ENCODE measurements around the gene BCAS4.
A peak's percentile ranks its signal among the peaks of the same experiment; 100 is the strongest.
"Not testable (repeated sequence)": the region's sequence is repeated elsewhere in the genome, so short reads cannot be mapped to it uniquely, and the experiment has no call there.

Gene BCAS4

DNA sequence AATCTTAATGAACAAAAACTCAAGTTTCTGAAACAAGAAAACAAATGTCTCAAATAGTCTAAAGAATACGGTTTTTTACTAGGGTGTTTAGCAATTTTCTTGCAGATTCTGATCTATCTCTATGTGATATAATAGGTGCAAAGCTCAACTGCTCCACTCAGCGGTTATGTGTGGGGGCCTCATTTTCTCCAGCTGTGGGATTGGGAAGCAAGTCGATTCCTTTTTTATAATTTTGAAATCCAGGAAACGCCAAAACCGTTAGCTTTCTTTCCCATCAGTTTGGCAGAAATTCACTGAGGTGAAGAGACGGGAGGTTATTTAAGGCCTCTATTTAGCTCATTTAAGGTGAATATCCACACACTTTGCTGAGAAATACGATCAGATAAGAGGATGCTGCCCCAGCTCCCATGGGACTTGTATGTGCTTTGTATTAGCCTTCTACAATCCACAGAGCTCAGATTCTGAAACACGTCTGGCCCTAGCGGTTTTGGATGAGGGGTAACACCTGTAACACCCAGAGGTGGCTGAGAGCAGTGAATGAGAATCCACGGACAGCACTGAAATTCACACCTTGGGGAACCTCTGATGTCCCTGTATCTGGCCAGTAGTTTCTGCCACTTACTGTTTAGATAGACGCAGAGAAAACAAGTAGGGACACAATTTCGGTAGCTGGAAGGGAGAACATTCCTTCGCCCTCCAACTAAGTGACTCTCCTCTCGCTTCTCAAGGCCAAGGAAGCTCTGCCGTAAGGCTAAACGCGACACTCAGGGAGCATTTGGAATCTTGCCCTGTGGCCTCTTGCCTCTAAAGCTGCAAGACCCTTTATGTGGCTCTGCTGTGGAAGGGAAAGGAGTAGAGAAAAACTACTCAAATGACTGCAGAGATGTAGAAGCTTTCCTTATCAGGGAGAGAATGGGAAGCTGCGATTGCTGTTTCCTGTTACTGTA lies 6.5 kb upstream of the BCAS4 start:
- TF ChIP-seq, protein P1, sequence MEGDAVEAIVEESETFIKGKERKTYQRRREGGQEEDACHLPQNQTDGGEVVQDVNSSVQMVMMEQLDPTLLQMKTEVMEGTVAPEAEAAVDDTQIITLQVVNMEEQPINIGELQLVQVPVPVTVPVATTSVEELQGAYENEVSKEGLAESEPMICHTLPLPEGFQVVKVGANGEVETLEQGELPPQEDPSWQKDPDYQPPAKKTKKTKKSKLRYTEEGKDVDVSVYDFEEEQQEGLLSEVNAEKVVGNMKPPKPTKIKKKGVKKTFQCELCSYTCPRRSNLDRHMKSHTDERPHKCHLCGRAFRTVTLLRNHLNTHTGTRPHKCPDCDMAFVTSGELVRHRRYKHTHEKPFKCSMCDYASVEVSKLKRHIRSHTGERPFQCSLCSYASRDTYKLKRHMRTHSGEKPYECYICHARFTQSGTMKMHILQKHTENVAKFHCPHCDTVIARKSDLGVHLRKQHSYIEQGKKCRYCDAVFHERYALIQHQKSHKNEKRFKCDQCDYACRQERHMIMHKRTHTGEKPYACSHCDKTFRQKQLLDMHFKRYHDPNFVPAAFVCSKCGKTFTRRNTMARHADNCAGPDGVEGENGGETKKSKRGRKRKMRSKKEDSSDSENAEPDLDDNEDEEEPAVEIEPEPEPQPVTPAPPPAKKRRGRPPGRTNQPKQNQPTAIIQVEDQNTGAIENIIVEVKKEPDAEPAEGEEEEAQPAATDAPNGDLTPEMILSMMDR (IDR thresholded peaks at IDR 0.05; ENCODE audit: borderline replicate concordance, insufficient read depth, low read depth, low read length): no peak
- no peak overlapping the region for H3K4me3 ChIP-seq (ENCODE audit: low read depth, low read length)

DNA sequence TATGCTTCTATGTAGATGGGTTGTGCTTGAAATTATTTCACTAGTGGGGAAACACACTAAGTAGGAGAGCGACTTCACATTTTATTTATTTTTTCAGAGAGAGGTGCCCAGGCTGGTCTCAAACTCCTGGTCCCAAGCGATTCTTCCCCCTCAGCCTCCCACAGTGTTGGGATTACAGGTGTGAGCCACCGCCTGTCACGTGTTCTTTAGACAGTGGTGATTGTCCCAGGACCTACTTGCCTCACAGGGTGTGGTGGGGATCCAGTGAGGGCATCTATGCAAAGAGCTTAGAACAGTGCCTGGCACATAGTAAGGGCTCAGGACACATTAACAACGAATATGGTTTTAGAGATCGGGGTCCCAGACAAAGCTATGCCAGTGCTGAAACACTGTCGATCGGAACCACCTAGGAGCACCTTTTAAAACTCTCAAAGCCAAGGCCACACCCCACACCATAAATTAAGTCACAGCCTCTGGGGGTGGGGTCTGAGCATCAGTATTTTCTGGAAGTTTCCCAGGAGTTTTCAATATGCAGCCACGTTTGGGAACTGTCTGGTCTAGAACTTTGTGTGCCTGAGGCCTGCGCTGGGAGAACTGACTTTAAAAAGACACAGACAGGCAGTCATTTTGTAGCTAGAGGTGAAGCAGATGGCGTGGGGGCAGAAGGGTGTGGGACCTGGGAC lies 4.8 kb upstream of the BCAS4 start:
- TF ChIP-seq, protein P1 (IDR thresholded peaks at IDR 0.05; ENCODE audit: borderline replicate concordance, insufficient read depth, low read depth, low read length): no peak
- no peak overlapping the region for H3K4me3 ChIP-seq (ENCODE audit: low read depth, low read length)

DNA sequence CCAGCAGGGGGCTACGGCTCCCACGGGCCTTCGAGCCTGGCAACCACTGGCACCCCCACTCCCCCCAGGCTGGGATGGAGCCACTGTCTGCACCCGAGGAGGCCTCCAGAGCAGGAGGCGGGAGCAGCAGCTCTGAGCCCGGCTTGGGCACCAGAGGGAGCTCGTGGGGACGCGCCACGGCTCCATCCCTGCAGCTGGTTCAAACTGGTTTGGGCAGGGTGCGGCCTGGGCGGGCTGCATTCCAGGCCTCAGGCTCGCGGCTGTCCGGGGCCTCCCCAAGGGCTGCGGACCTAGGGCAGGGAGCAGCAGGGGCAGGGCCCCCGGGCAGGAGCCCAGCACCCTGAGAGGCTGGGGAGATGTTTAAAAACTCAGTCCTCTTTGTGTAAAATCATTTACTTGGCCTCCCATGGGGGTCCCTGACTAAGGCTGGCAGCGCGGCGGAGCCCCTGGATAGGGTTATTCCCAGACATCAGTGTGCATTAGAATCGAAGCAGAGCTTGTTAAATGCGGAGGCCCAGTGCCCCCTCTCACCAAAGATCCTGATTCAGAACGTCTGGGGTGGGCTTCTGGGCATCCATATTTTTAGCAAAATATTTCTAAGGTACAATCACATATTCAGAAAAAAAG lies 4.1 kb upstream of the BCAS4 start:
- TF ChIP-seq, protein P1 (IDR thresholded peaks at IDR 0.05; ENCODE audit: borderline replicate concordance, insufficient read depth, low read depth, low read length): peak; percentile 95

DNA sequence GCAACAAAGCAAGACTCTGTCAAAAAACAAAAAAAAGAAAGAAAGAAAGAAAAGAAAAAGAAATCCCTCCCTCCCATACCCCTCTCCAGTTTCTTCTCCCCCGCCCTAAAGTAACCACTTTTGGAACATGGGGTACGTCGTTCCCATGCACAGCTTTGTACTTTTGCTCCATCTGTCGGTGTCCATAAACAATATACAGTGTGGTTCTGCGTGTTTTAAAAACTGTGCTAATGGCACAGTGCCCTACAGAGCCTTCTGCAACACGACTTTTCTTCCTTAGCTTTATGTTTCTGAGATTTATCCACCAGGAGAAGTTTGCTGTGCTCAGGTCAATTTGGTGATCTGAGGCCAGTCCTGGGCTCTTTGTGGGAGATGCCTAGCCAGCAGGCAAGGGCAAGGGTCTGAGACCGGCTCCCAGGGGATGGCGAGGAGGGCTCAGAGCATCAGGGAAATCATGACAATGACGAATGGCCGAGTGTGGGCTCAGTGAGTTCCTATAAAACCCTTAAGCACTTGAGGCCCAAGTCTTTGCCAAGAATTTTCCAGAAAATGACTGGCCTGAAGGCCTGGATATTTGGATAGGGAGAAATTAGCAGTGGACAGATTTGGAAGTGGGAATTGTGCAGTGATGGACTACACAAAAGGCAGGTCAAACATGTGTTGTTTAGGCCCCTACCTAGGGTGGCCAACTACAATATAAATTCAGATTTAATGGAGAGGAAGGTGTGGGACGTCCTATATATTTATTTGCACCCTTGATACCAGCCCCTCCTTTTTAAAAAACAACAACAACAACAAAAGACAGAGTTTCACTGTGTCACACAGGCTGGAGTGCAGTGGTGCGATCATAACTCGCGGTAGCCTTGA lies 1.9 kb upstream of the BCAS4 start:
- TF ChIP-seq, protein P1 (IDR thresholded peaks at IDR 0.05; ENCODE audit: borderline replicate concordance, insufficient read depth, low read depth, low read length): no peak
- no peak overlapping the region for H3K4me3 ChIP-seq (ENCODE audit: low read depth, low read length)

More for the DNA sequence above, 4.1 kb upstream of the BCAS4 start:
- H3K4me3 ChIP-seq (ENCODE audit: low read depth, low read length): peak overlapping the region; percentile 7

DNA sequence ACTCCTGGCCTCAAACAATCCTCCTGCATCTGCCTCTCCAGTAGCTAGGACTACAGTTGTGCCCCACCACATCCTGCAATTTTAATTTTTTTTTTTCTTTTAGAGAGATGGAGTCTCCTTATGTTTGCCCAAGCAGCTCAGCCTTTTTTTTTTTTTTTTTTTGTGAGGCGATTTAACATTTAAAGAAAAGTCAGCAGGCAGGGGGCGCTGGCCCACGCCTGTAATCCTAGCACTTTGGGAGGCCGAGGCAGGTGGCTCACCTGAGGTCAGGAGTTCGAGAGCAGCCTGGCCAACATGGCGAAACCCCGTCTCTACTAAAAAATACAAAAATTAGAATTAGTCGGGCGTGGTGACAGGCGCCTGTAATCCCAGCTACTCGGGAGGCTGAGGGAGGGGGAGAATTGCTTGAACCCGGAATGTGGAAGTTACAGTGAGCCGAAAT lies 1.3 kb upstream of the BCAS4 start:
- TF ChIP-seq, protein P1 (IDR thresholded peaks at IDR 0.05; ENCODE audit: borderline replicate concordance, insufficient read depth, low read depth, low read length): peak; percentile 43; the same call in 1 of the 2 replicates
- H3K4me3 ChIP-seq (ENCODE audit: low read depth, low read length): not testable (repeated sequence)

DNA sequence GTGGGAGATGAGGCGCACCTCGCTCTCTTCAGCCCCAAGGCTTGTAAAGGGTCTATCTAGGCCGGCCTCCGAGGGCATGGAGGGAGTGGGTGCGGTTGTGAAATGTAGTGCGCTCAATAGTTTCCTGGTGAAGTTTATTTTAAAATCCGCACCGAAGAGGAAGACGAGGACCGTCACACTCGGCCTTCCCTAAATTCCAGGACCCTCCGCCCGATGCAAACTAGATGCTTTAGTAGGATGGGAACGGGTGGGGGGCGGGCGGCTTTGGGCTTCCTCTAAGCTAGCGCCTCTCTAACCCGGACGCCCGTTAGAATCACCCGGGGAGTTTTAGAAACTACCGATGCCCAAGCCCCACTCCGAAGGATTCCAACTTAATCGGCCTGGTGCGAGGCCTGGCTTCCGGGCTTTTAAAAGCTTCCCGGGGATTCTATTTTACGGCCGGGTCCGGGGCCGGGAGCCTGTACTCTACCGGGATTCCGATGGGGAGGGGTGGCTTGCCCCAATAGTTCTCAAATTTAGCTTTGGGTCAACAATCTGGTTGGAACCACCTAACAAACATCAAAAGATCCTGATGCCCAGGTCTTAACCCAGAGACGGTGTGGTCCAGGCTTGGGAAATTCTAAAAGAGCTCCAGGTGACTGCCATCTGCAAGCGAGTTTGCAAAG lies 548 bp upstream of the BCAS4 start:
- TF ChIP-seq, protein P1 (IDR thresholded peaks at IDR 0.05; ENCODE audit: borderline replicate concordance, insufficient read depth, low read depth, low read length): no peak
- no peak overlapping the region for H3K4me3 ChIP-seq (ENCODE audit: low read depth, low read length)

All from GM12875 (cell line).